HepG2 (cell line): ENCODE measurements around the gene ZMYND8. TPM values are rescaled to one million over a fixed set of nuclear protein-coding genes. Genes with fewer than 3 reads are reported as not detected.
A peak's percentile ranks its signal among the peaks of the same experiment; 100 is the strongest.

Experiments
- ATAC-seq: fragments of 200-7000 bp; cut with Tn5 transposase; 3 replicates; pipeline ENCODE4 v1.9.1; 2020; ENCODE audit warnings: mild to moderate bottlenecking, moderate library complexity
- BruUV-seq: library from RNA; stranded (reverse); fragments of 400-500 nt; replicated peaks from 2 replicates; lab custom pipeline; 2021; lab: Mats Ljungman, UMichigan
- CTCF ChIA-PET: fragments of 300-600 bp; formaldehyde crosslinking; extraction: SDS; loops from one replicate; lab custom pipeline; 2021; ENCODE audit warnings: low total read pairs, inconsistent platforms, low intra/inter-chr PET ratio; lab: Yijun Ruan, JAX
- POLR2A ChIA-PET: fragments of 350-600 bp; sonication (Branson Sonifier 250); formaldehyde crosslinking; loops from one replicate; lab custom pipeline; 2020; ENCODE audit warnings: antibody characterized with exemption, inconsistent platforms; lab: Yijun Ruan, JAX
- DNase-seq: peaks from one replicate; pipeline ENCODE4 v3.0.0-alpha.2; 2015; ENCODE audit warnings: low spot score
- FAIRE-seq: peaks from 3 replicates; lab custom pipeline; 2011; peaks lifted over from hg19 to GRCh38; lab: Jason Lieb, UNC
- H2AFZ ChIP-seq: one replicate; pipeline ENCODE4 v1.6.1; 2011; ENCODE audit warnings: low read length, inconsistent platforms
- H3K27ac ChIP-seq: fragments of 300-600 bp; 3 replicates; pipeline ENCODE4 v1.8.0; 2011; ENCODE audit warnings: mixed run types, mild to moderate bottlenecking, mixed read lengths, low read length, inconsistent platforms; ENCODE audit not compliant: insufficient read depth; ENCODE audit errors: extremely low read length
- H3K27me3 ChIP-seq, 2 experiments: fragments of 200-600 bp in 1 of 2; 2 replicates in 1 of 2; 3 replicates in 1 of 2; pipeline versions ENCODE4 v1.6.0 to v1.8.0; 2011; ENCODE audit warnings: low read length in 2 of 2, mild to moderate bottlenecking in 2 of 2, moderate library complexity in 2 of 2, inconsistent platforms in 1 of 2; ENCODE audit not compliant: insufficient read depth in 2 of 2, control insufficient read depth in 1 of 2
- H3K36me3 ChIP-seq, 2 experiments: fragments of 200-600 bp in 1 of 2; replicated peaks in 1 of 2; 2 replicates in 1 of 2; 3 replicates in 1 of 2; pipeline versions ENCODE4 v1.5.1 to v1.8.0; 2011; ENCODE audit warnings: low read length in 2 of 2, inconsistent platforms in 1 of 2; ENCODE audit not compliant: insufficient read depth in 2 of 2, control insufficient read depth in 1 of 2
- H3K4me1 ChIP-seq: 2 replicates; pipeline ENCODE4 v1.5.1; 2012; ENCODE audit warnings: low read length, inconsistent platforms; ENCODE audit not compliant: insufficient read depth
- H3K4me2 ChIP-seq: 2 replicates; pipeline ENCODE4 v1.6.0; 2011; ENCODE audit warnings: low read depth, low read length, inconsistent platforms
- H3K4me3 ChIP-seq, 3 experiments: fragments of 200-600 bp in 1 of 3; sonication (generic), shearing (Covaris generic) in 1 of 3; replicated peaks in 1 of 3; 2 replicates each; pipeline ENCODE4 v1.5.1; 2011 to 2016; ENCODE audit warnings: low read length in 3 of 3, inconsistent platforms in 2 of 3, low read depth in 2 of 3, mild to moderate bottlenecking in 2 of 3, control low read depth in 1 of 3, mixed read lengths in 1 of 3; ENCODE audit not compliant: insufficient read depth in 1 of 3
- H3K79me2 ChIP-seq: one replicate; pipeline ENCODE4 v1.6.1; 2011; ENCODE audit warnings: low read length, inconsistent platforms; ENCODE audit not compliant: insufficient read depth
- H3K9ac ChIP-seq: 2 replicates; pipeline ENCODE4 v1.6.0; 2011; ENCODE audit warnings: mild to moderate bottlenecking, low read depth, low read length, inconsistent platforms; ENCODE audit not compliant: insufficient read depth
- H3K9me3 ChIP-seq: 2 replicates; pipeline ENCODE4 v1.5.1; 2012; ENCODE audit warnings: mild to moderate bottlenecking, low read length
- H4K20me1 ChIP-seq: 2 replicates; pipeline ENCODE4 v1.6.0; 2011; ENCODE audit warnings: inconsistent platforms, mild to moderate bottlenecking, low read length, moderate library complexity; ENCODE audit not compliant: insufficient read depth
- DMAP1 ChIP-seq: IDR thresholded peaks from 2 replicates; pipeline ENCODE4 v1.6.1; 2016
- HMG20A ChIP-seq: IDR thresholded peaks from 2 replicates; pipeline ENCODE4 v1.6.1; 2016; ENCODE audit warnings: borderline replicate concordance
- JARID2 ChIP-seq: sonication (generic); formaldehyde crosslinking; IDR thresholded peaks from 2 replicates; pipeline ENCODE4 v1.8.1; 2023; ENCODE audit warnings: missing genetic modification reagents, inconsistent platforms; ENCODE audit not compliant: insufficient replicate concordance
- MED13 ChIP-seq: sonication (generic); formaldehyde crosslinking; IDR thresholded peaks from 2 replicates; pipeline ENCODE4 v1.5.0; 2020; ENCODE audit warnings: missing genetic modification reagents
- RBM22 ChIP-seq: fragments of 200-400 bp; formaldehyde crosslinking; optimal IDR thresholded peaks from 2 replicates; pipeline ENCODE3; 2017; ENCODE audit warnings: mild to moderate bottlenecking, low read length, moderate library complexity
- ZNF234 ChIP-seq: sonication (generic); formaldehyde crosslinking; conservative IDR thresholded peaks from 2 replicates; pipeline ENCODE4 v1.5.1; 2020; ENCODE audit warnings: mild to moderate bottlenecking, missing genetic modification reagents
- ZNF703 ChIP-seq: sonication (generic); formaldehyde crosslinking; IDR thresholded peaks from 2 replicates; pipeline ENCODE4 v1.5.1; 2020; ENCODE audit warnings: missing genetic modification reagents, mild to moderate bottlenecking, moderate library complexity, borderline replicate concordance
- WGBS: methylation state at CpG from one replicate; pipeline ENCODE4 v1.1.6; 2017; ENCODE audit warnings: low lambda C conversion rate; 5-methylcytosine and 5-hydroxymethylcytosine counted together
- in situ Hi-C: cut with HindIII; loops from 2 replicates; pipeline ENCODE4 v1.10.0; 2017; ENCODE audit warnings: low pct_unique_long_range_greater_than_20kb; ENCODE audit not compliant: extremely low pct_ligation_motif_present
- intact Hi-C: fragments of 100-400 bp; cut with micrococcal nuclease; formaldehyde crosslinking; loops from one replicate; pipeline ENCODE4 v1.10.0; 2022; ENCODE audit not compliant: unreplicated experiment
- polyA plus RNA-seq, 8 experiments: library from polyadenylated mRNA; depleted of rRNA in 3 of 8; stranded (reverse) in 7 of 8; unstranded in 1 of 8; fragments of >200 nt; fragmentation: Illumina TruSeq in 4 of 8; extraction: Trizol in 4 of 8; gene quantifications; 2 replicates each; pipeline versions ENCODE4 v1.2.1 to v1.2.3, GENCODE V29; 2011 to 2016; ENCODE audit warnings: low read depth in 4 of 8, missing spikeins in 1 of 8, mixed read lengths in 1 of 8; ENCODE audit not compliant: insufficient read depth in 1 of 8
- total RNA-seq, 5 experiments: library from RNA; depleted of rRNA; stranded (reverse); fragments of >200 nt; fragmentation: Illumina TruSeq; extraction: Trizol; gene quantifications; 2 replicates each; pipeline ENCODE4 v1.2.3, GENCODE V29; 2016; ENCODE audit warnings: low read depth in 1 of 5
- TF ChIP-seq, protein P1 (sequence below): sonication (generic); formaldehyde crosslinking; IDR thresholded peaks from 2 replicates; pipeline ENCODE4 v1.5.0; 2020; ENCODE audit warnings: mild to moderate bottlenecking, missing genetic modification reagents

ZMYND8 gene
- total and polyA plus RNA-seq, 2 of the 13 experiments (the other 11 are each of a cell fraction or from before 2014, with no cell fraction given), result 53.9 to 84.7 TPM

DNA sequence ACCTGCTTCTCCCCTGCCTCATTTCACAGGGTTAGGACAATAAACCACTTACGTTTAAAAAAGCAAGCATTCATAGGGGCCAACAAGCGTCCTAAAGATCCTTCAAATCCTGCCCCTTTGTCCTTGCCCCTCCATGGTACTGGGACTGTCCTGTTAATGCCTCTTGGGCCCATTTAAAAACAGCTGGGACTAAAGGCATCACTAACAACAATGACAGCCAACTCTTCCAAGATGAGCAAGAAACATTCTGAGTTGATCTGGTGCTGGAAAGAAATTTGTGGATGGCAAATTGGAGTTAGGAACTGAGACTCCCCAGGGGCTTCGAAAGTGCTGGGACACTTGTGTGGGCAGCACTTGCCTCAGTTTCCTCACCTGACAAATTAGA is 93.4 kb downstream of the ZMYND8 start:
- DNase-seq (no peak), ATAC-seq (no peak)
- peaks cover 63% of the 10 kb centered on the region for H3K79me2 ChIP-seq
- H3K4me1 ChIP-seq, result peaks cover 26% of the 10 kb centered on the region; the same call in 1 of the 2 replicates
- in situ Hi-C loops, result no loop called here
- no peak overlapping the region for H2AFZ ChIP-seq
- POLR2A ChIA-PET, result interaction anchor here (1.1 kb wide), 1 partner anchor 58 kb away, joined by 4 read pairs; no protein-coding TSS in a partner anchor
- no peak overlapping the region for H3K27ac ChIP-seq
- no peak for TF ChIP-seq ZNF703 (CRISPR knock-in tag)
- TF ChIP-seq MED13 (CRISPR knock-in tag), result no peak
- TF ChIP-seq ZNF234 (CRISPR knock-in tag), result no peak
- TF ChIP-seq RBM22, result peak; percentile 42
- TF ChIP-seq JARID2 (CRISPR knock-in tag), result no peak
- TF ChIP-seq HMG20A (CRISPR knock-in tag), result no peak
- no peak for TF ChIP-seq DMAP1 (CRISPR knock-in tag)
- TF ChIP-seq, protein P1, sequence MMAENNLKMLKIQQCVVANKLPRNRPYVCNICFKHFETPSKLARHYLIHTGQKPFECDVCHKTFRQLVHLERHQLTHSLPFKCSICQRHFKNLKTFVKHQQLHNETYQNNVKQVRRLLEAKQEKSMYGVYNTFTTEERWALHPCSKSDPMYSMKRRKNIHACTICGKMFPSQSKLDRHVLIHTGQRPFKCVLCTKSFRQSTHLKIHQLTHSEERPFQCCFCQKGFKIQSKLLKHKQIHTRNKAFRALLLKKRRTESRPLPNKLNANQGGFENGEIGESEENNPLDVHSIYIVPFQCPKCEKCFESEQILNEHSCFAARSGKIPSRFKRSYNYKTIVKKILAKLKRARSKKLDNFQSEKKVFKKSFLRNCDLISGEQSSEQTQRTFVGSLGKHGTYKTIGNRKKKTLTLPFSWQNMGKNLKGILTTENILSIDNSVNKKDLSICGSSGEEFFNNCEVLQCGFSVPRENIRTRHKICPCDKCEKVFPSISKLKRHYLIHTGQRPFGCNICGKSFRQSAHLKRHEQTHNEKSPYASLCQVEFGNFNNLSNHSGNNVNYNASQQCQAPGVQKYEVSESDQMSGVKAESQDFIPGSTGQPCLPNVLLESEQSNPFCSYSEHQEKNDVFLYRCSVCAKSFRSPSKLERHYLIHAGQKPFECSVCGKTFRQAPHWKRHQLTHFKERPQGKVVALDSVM (CRISPR knock-in tag), result no peak
- TF ChIP-seq, all 625 proteins: peak for 1
- 96% methylated on average over 3 of the region's 3 CpGs for WGBS
- Histone ChIP-seq H3K4me2 (no peak overlapping the region), H3K9ac (no peak overlapping the region), H3K9me3 (no peaks in the 10 kb centered on the region), H4K20me1 (peaks cover 62% of the 10 kb centered on the region), H3K4me3 (no peak overlapping the region), H3K36me3 (peaks cover 73 to 97% of the 10 kb centered on the region in 2 experiments), H3K27me3 (no peaks in the 10 kb centered on the region)
- intact Hi-C loops, result no loop called here
- CTCF ChIA-PET, result no interaction called here
- no peak for FAIRE-seq
- no TSS peak for BruUV-seq
